Neural cell (in vitro differentiated cells): Measurements from ENCODE around the gene MS4A12. TPM values are rescaled to one million over a fixed set of nuclear protein-coding genes. Genes with fewer than 3 reads are reported as not detected.

Experiments used
- H2AFZ ChIP-seq: fragments of 200-600, 300-800 bp; sonication (generic), shearing (Covaris generic); 2 replicates; pipeline ENCODE4 v1.6.0; 2014; ENCODE audit warnings: low read depth, mild to moderate bottlenecking, antibody characterized with exemption, low read length, moderate library complexity
- H3F3A ChIP-seq: fragments of 200-600 bp; shearing (Covaris generic); 2 replicates; pipeline ENCODE4 v1.6.1; 2016; ENCODE audit warnings: mild to moderate bottlenecking, moderate library complexity, mixed read lengths, antibody characterized with exemption, low read length; ENCODE audit not compliant: insufficient read depth, poor library complexity, severe bottlenecking
- H3K27ac ChIP-seq: fragments of 200-600, 300-800 bp; sonication (generic), shearing (Covaris generic); 2 replicates; pipeline ENCODE4 v1.5.1; 2014; ENCODE audit warnings: mild to moderate bottlenecking, low read length, moderate library complexity
- H3K27me3 ChIP-seq: fragments of 300-800, 200-600 bp; sonication (generic), shearing (Covaris generic); 2 replicates; pipeline ENCODE4 v1.6.0; 2014; ENCODE audit warnings: mild to moderate bottlenecking, low read depth, low read length, moderate library complexity; ENCODE audit not compliant: insufficient read depth
- H3K36me3 ChIP-seq: fragments of 300-800, 200-600 bp; sonication (generic), shearing (Covaris generic); 2 replicates; pipeline ENCODE4 v1.5.1; 2014; ENCODE audit warnings: mild to moderate bottlenecking, antibody characterized with exemption, low read length, moderate library complexity; ENCODE audit not compliant: insufficient read depth
- H3K4me2 ChIP-seq: fragments of 300-800, 200-600 bp; sonication (generic), shearing (Covaris generic); 2 replicates; pipeline ENCODE4 v1.6.0; 2014; ENCODE audit warnings: mild to moderate bottlenecking, low read length
- H3K4me3 ChIP-seq: fragments of 300-800, 200-600 bp; sonication (generic), shearing (Covaris generic); 2 replicates; pipeline ENCODE4 v1.5.1; 2014; ENCODE audit warnings: mild to moderate bottlenecking, low read length, moderate library complexity
- H3K79me2 ChIP-seq: fragments of 200-600 bp; shearing (Covaris generic); replicated peaks from 2 replicates; pipeline ENCODE4 v1.6.0; 2014; ENCODE audit warnings: mild to moderate bottlenecking, low read length, moderate library complexity; ENCODE audit not compliant: insufficient read depth
- H3K9ac ChIP-seq: fragments of 300-800, 200-600 bp; sonication (generic), shearing (Covaris generic); 2 replicates; pipeline ENCODE4 v1.6.1; 2016; ENCODE audit warnings: mild to moderate bottlenecking, low read length, mixed read lengths
- H3K9me2 ChIP-seq: fragments of 200-600 bp; shearing (Covaris generic); 2 replicates; pipeline ENCODE4 v1.6.1; 2016; ENCODE audit warnings: mild to moderate bottlenecking, low read length, mixed read lengths; ENCODE audit not compliant: insufficient read depth
- H3K9me3 ChIP-seq: fragments of 200-600, 300-800 bp; sonication (generic), shearing (Covaris generic); 2 replicates; pipeline ENCODE4 v1.6.1; 2016; ENCODE audit warnings: mild to moderate bottlenecking, mixed run types, low read length, moderate library complexity, mixed read lengths
- H4K20me1 ChIP-seq: fragments of 200-600 bp; shearing (Covaris generic); 2 replicates; pipeline ENCODE4 v1.6.1; 2016; ENCODE audit warnings: mild to moderate bottlenecking, mixed run types; ENCODE audit not compliant: insufficient read depth
- EP300 ChIP-seq: fragments of 450-650 bp; conservative IDR thresholded peaks from 2 replicates; pipeline ENCODE4 v1.6.1; 2014; ENCODE audit warnings: antibody characterized with exemption, mild to moderate bottlenecking, moderate library complexity; ENCODE audit not compliant: poor library complexity, severe bottlenecking
- POLR2AphosphoS5 ChIP-seq: IDR thresholded peaks from 2 replicates; pipeline ENCODE4 v1.6.1; 2012
- SMC3 ChIP-seq: fragments of 450-650 bp; conservative IDR thresholded peaks from 2 replicates; pipeline ENCODE4 v1.6.1; 2014; ENCODE audit warnings: antibody characterized with exemption, mild to moderate bottlenecking, moderate library complexity; ENCODE audit not compliant: poor library complexity
- polyA plus RNA-seq: library from polyadenylated mRNA; depleted of rRNA; stranded (reverse); fragments of >200 nt; gene quantifications from 2 replicates; pipeline ENCODE4 v1.2.3, GENCODE V29; 2014

MS4A12 gene
- polyA plus RNA-seq, 1 donor from 2014 or later, result not detected

DNA sequence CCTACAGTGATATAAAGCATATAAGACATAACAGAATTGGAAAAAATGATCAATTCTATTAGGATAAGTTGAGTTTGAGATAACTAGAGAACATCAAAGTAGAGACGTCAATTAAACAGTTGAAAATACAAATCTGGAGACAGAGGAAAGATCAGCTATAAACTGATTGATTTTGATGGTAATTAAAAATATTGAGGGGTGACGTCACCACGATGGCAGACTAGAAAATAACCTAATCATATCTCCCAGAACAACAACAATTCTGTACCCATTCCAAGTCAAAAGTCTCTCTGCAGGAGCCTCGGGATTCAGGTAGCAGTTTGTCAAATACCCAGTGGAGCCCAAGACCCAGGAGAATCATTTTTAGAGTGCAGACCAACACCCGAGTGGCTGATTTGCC lies 51.5 kb downstream of the MS4A12 start:
- H2AFZ ChIP-seq, result no peak overlapping the region
- no peak overlapping the region for H3K27ac ChIP-seq
- H3F3A ChIP-seq, result no peaks in the 10 kb centered on the region
- H3K4me3 ChIP-seq, result no peak overlapping the region
- H3K4me2 ChIP-seq, result no peak overlapping the region
- H3K79me2 ChIP-seq, result no peaks in the 10 kb centered on the region
- no peaks in the 10 kb centered on the region for H3K27me3 ChIP-seq
- no peaks in the 10 kb centered on the region for H3K9me2 ChIP-seq
- no peaks in the 10 kb centered on the region for H3K9me3 ChIP-seq
- TF ChIP-seq POLR2AphosphoS5 (no peak), SMC3 (no peak), EP300 (no peak)
- no peaks in the 10 kb centered on the region for H3K36me3 ChIP-seq
- H3K9ac ChIP-seq, result no peak overlapping the region
- no peaks in the 10 kb centered on the region for H4K20me1 ChIP-seq

Other genes starting within 250 kb of the MS4A12 start
- gene MS4A4E, start 249.6 kb upstream of the MS4A12 start, polyA plus RNA-seq, result not detected in 2 replicates
- gene MS4A4A, start 212.1 kb upstream of the MS4A12 start, polyA plus RNA-seq, result not detected in 2 replicates
- gene MS4A6E, start 165.5 kb upstream of the MS4A12 start, polyA plus RNA-seq, result not detected in 2 replicates
- gene MS4A7, start 114.2 kb upstream of the MS4A12 start, polyA plus RNA-seq, result 0.10 TPM in 1 of 2 replicates, not detected in the other
- not detected in 2 replicates for gene MS4A14, start 96.3 kb upstream of the MS4A12 start, polyA plus RNA-seq
- not detected in 2 replicates for gene MS4A5, start 63.2 kb upstream of the MS4A12 start, polyA plus RNA-seq
- not detected in 2 replicates for gene MS4A1, start 36.9 kb upstream of the MS4A12 start, polyA plus RNA-seq
- gene MS4A13, start 22.6 kb downstream of the MS4A12 start, polyA plus RNA-seq, result not detected in 2 replicates
- not detected in 2 replicates for gene MS4A8, start 206.8 kb downstream of the MS4A12 start, polyA plus RNA-seq
- gene MS4A18, start 231.9 kb downstream of the MS4A12 start, polyA plus RNA-seq, result not detected in 2 replicates